HG03025 (cell line): ENCODE data around the gene SLC16A2.

Experiments used
- ATAC-seq: cut with Tn5 transposase; IDR thresholded peaks from one replicate; pipeline ENCODE4 v1.9.1; 2021; ENCODE audit warnings: mild to moderate bottlenecking, moderate library complexity; ENCODE audit not compliant: unreplicated experiment, low FRiP score

Gene SLC16A2

DNA sequence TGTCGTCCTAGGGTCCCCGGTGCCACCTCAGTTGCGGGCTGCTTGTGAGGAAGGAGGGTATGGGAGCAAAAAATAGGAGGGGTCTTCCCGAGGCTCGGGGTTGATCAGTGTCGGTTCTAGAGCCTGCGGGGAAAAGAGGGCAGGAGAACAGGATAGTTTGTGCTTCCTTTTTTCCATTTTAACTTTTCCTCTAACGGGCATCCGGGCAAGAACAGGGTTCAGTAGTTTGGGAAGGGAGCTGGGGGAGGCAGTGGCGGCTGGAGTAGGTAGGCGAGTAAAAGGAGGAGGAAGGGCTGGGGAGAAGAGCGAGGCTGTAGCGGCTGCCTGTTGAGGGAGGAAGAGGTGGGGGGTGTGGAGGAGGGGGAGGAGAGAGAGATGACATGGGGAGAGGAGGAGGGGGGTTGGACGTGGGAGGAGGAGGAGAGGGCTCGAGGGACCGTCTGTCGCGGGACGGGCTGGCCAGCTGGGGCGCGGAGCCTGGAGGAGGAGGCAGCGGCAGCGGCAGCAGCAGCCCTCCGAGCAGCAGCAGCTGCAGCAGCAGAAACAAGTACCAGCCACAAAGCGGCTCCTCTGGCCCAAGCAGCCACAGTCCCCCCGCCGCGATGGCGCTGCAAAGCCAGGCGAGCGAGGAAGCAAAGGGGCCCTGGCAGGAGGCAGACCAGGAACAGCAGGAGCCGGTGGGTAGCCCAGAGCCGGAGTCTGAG lies at the start of gene SLC16A2:
Gene SLC16A2, plus strand, starts transcription at position 458 of the 704 bp plus-strand sequence. Its CDS starts 145 bp downstream, at position 603.
- ATAC-seq: no peak

DNA sequence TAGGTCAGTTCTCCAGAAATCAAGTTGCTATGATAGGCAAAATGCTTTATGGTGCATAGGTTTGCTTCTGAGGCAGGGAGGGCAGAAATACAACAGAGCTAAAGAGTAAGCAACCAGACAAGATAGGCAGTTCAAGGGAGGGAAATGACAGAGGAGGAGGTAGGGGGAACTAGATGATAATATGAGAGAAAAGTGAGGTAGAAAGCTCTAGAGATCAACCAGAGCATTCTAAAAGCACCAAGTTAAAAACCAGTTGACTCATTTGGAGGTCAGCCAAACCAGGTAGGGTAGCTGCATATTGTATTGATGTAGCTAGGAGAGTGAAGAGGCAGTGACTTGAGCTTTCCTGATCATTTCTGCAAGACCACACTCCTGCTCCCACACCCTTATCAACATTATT lies 49.0 kb upstream of the SLC16A2 start:
- no peak for ATAC-seq

DNA sequence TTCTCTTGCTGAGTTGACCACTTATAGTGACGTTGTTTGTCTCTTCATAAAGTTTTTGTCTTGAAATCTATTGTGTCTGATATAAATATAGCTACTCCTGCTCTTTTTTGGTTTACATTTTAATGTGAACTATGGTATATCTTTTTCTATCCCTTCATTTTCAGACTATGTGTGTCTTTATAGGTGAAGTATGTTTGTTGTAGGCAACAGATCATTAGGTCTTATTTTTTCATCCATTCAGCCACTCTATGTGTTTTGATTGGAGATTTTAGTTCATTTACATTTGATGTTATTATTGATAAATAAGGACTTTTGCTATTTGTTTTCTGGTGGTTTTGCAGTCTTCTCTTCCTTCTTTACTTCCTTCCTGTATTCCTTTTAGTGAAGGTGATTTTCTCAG lies 44.0 kb upstream of the SLC16A2 start:
- ATAC-seq: no peak

GRCh38 chrX:74382613-74383012 lies 38.7 kb upstream of the SLC16A2 start:
- no peak for ATAC-seq

DNA sequence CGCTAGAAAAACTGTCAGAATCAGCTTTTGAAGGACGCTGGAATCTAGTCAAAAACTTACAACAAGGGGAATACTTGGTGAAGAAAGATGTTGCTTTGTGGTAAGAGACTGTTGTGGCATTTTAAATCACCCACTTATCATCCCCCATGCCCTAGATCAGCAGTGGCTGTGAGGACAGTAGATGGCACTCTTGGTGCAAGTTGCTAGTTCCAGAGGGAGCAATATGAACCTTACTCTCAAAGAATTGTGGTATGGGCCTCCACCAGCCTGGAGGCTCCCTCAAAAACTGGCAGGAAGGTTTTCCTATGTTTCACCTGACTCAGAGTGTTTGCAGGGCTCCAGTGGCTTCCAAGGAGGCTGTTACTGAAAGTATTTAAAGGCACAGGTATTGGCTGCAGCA lies 37.7 kb upstream of the SLC16A2 start:
- ATAC-seq: no peak

GRCh38 chrX:74389016-74389722 lies 32.1 kb upstream of the SLC16A2 start:
- ATAC-seq: no peak

- ATAC-seq: no peak
These were observed 25.7 kb upstream of the SLC16A2 start for GRCh38 chrX:74395556-74395955.

DNA sequence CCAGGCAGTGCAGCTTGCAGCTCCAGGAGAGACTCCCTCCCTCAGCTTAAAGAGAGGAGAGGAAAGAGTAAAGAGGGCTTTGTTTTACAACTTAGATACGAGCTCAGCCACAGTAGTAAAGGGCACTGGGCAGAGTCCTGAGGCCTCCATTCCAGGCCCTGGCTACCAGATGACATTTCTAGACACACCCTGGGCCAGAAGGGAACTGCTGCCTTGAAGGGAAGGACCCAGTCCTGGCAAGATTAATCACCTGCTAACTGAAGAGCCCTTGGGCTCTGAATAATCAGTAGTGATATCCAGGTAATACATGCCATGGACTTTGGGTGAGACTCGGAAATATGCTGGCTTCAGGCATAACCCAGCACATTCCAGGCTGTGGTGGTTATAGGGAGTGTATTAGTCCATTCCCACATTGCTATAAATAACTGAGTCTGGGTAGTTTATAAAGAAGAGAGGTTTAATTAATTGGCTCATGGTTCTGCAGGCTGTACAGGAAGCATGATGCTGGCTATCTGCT lies 15.3 kb upstream of the SLC16A2 start:
- ATAC-seq: no peak

- no peak for ATAC-seq
These were observed 13.0 kb upstream of the SLC16A2 start for GRCh38 chrX:74408304-74408703.

GRCh38 chrX:74419864-74420195 lies 1.5 kb upstream of the SLC16A2 start:
- no peak for ATAC-seq

- ATAC-seq: no peak
These were observed 877 bp upstream of the SLC16A2 start for GRCh38 chrX:74420196-74421035.

GRCh38 chrX:74421740-74422352 lies 553 bp downstream of the SLC16A2 start:
- no peak for ATAC-seq

GRCh38 chrX:74422576-74423288 lies 1.4 kb downstream of the SLC16A2 start:
- ATAC-seq: no peak

DNA sequence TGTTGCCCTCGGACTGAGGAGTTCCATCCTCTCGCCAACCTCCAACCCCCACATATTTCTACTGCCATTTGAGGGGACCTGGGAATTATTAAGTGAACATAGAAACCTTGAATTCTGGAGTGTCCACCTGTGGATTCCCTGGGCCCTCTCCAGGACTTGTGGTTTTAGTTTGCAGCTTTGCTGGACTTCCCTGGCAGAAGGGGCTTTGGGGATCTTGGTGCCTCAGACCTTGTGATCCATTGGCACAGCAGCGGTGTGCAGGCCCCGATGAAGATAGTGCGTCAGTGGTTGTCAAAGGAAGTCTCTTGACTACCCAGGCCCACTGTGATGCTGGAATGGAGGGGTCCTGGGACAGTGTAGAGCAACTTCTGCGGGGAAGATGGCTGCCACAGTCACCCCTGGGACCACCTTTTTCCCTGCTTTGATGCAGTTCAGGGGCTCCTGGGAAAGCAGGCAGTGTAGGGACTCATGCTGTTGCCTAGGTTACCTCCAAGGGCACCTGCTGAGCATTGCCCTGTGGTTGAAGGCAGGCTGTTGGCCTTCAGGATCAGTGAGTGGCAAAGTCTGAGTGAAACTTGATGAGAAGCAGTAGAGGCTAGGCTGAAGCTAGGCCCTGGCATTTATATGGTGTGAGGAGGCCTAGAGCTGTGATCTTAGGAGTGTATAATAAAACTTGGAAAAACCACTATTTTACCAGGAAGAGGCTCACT lies 2.2 kb downstream of the SLC16A2 start:
- no peak for ATAC-seq

- ATAC-seq: no peak
These were observed 4.8 kb downstream of the SLC16A2 start for GRCh38 chrX:74426071-74426470.

DNA sequence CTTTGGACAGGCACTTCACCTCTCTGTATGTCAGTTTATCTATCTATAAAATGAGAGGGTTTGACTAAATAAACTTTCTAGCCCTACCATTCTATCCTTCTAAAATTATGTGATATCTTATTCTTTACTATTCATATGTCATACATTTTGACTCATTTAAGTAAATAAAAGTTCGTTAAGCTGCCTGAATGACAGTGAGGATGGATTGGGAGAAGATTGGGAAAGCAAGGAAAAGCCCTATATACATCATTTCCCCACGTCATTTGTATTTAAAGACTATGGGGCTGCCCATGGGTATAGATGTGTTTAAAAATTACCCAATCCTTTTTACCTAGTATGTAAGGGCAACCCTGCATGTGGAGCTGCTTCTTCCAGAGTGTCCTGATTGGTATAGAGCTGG lies 5.3 kb downstream of the SLC16A2 start:
- ATAC-seq: no peak

DNA sequence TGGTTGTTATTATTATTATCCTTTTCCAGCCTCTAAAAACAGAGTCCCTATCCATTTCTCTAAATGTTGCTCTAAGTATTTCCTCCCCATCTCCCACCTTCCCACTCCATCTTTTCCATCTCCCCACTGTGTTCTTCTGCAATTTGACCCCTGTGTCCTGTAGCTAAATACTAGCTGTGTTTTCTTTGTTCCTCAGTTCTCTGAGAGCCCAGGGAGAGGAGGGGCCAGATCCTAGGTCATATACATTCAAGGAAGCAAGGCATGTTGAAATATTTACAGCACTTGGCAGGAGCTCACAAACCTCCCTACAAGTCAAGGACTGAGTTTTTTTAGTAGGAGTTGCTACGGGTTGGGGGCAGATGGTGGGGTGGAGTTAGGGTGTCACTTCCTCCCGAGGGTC lies 10.5 kb downstream of the SLC16A2 start:
- no peak for ATAC-seq

- ATAC-seq: no peak
These were observed 13.0 kb downstream of the SLC16A2 start for GRCh38 chrX:74434336-74434735.

DNA sequence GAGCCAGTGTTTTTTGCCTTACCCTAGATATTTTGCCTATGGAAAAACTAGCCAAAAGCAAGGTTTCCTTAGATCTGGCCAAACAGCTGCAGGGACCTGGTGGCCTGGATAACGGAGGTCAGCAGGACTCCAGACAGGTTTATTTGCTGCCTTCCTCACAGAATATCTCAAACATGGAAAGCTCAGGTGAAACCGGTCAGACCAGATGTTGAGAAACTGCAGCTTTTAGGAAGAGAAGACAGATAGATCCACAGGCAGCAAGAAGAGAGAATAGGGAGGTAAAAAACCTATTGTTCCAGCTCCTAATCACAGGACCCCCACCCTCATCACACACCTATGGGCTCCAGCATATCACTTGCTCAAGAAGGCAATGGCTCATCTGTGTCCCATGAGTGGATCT lies 16.2 kb downstream of the SLC16A2 start:
- no peak for ATAC-seq

DNA sequence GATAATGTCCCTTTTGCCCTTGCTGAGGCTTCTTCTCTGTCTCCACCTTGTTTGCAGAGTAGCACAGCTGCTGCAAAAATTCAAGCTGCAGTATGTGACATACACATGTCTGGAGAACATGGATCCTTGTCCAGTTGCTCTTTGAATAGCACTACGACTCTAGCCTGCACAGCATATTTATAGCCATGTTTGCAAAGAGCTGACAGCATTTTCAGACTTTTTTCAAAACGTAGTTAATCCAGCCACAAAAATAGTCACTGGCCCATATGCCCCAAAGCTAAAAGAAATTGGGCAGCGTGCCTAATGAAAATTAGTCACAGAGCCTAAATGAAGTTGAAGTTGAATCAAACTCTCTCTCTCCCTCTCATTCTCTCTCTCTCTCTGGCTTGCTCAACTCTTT lies 17.5 kb downstream of the SLC16A2 start:
- no peak for ATAC-seq
